Measurements from ENCODE around the gene SIRT6.

DNA sequence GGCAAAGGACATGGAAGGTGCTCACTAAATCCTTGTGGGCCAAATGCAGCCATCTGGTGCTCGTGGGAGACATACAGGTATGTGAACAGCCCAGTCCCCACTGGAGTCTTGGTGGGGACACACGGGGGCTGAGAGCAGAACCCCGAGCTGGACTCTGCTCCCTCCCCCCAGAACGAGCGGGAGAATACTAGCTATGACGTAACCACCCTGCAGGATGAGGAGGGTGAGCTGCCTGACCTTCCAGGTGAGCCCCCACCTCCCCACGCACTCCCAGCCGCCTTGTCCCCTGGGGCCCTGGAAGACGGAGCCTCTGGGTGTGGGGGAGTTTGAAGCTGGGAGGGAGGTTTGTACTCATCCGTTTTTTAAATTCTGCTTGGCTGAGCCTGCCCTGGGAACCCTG lies 33.4 kb upstream of the SIRT6 start:
- no peak for TF ChIP-seq BHLHE40 (IDR thresholded peaks at IDR 0.05; ENCODE audit: low read depth, low read length)
- TF ChIP-seq CTCF (conservative IDR thresholded peaks at IDR 0.05; ENCODE audit: low read depth, low read length) = no peak
- no peak for TF ChIP-seq RFX5 (IDR thresholded peaks at IDR 0.05; ENCODE audit: low read depth, low read length)
- no peak for TF ChIP-seq POLR2A (IDR thresholded peaks at IDR 0.05; ENCODE audit: low read depth, low read length)
- TF ChIP-seq FOS (IDR thresholded peaks at IDR 0.05; ENCODE audit: low read depth, low read length) = no peak
- TF ChIP-seq USF2 (IDR thresholded peaks at IDR 0.05; ENCODE audit: low read depth, low read length) = no peak
- no peak for TF ChIP-seq MAFK (IDR thresholded peaks at IDR 0.05; ENCODE audit: low read depth, low read length)
